Measurements from ENCODE around the gene IL1RAPL2. TPM values are rescaled to one million over a fixed set of nuclear protein-coding genes. Genes with fewer than 3 reads are reported as not detected.
"Not testable (repeated sequence)": the region's sequence is repeated elsewhere in the genome, so short reads cannot be mapped to it uniquely, and the experiment has no call there.

IL1RAPL2 gene
- total RNA-seq, 1 donor from 2014 or later, result not detected

GRCh38 chrX:105017641-105018040 lies 451.6 kb downstream of the IL1RAPL2 start:
- intact Hi-C loops (cut with micrococcal nuclease), result no loop called here
- Mint-ChIP-seq H3K9me3 (no peaks in the 10 kb centered on the region), H3K4me3 (no peak overlapping the region), H3K4me1 (no peaks in the 10 kb centered on the region), H3K27ac (no peak overlapping the region), H3K36me3 (ENCODE audit: low read depth) (no peaks in the 10 kb centered on the region), H3K27me3 (no peaks in the 10 kb centered on the region)
- DNase-seq (no peak), ATAC-seq (ENCODE audit: low read depth) (no peak)
- POLR2A ChIA-PET, result no interaction called here
- no peak for TF ChIP-seq CTCF (IDR thresholded peaks at IDR 0.05)
- CTCF ChIA-PET, result no interaction called here

GRCh38 chrX:105018865-105019264 lies 452.9 kb downstream of the IL1RAPL2 start:
- CTCF ChIA-PET, result no interaction called here
- Mint-ChIP-seq H3K27me3 (no peaks in the 10 kb centered on the region), H3K36me3 (ENCODE audit: low read depth) (no peaks in the 10 kb centered on the region), H3K27ac (no peak overlapping the region), H3K9me3 (no peaks in the 10 kb centered on the region), H3K4me1 (no peaks in the 10 kb centered on the region), H3K4me3 (no peak overlapping the region)
- POLR2A ChIA-PET, result no interaction called here
- ATAC-seq (ENCODE audit: low read depth) (no peak), DNase-seq (no peak)
- intact Hi-C loops (cut with micrococcal nuclease), result no loop called here
- TF ChIP-seq CTCF (IDR thresholded peaks at IDR 0.05), result no peak

GRCh38 chrX:105028962-105029361 lies 463.0 kb downstream of the IL1RAPL2 start:
- H3K27ac Mint-ChIP-seq; H3K4me1 Mint-ChIP-seq; intact Hi-C loops (cut with micrococcal nuclease); POLR2A ChIA-PET; H3K27me3 Mint-ChIP-seq; H3K36me3 Mint-ChIP-seq (ENCODE audit: low read depth); ATAC-seq (ENCODE audit: low read depth); DNase-seq; H3K4me3 Mint-ChIP-seq; CTCF ChIA-PET; H3K9me3 Mint-ChIP-seq: not testable (repeated sequence)

GRCh38 chrX:105038672-105039328 lies 472.8 kb downstream of the IL1RAPL2 start:
- Mint-ChIP-seq H3K4me1 (no peaks in the 10 kb centered on the region), H3K27ac (no peak overlapping the region), H3K9me3 (no peaks in the 10 kb centered on the region), H3K36me3 (ENCODE audit: low read depth) (no peaks in the 10 kb centered on the region), H3K27me3 (no peaks in the 10 kb centered on the region), H3K4me3 (no peak overlapping the region)
- ATAC-seq (ENCODE audit: low read depth) (no peak), DNase-seq (no peak)
- no peak for TF ChIP-seq CTCF (IDR thresholded peaks at IDR 0.05)
- POLR2A ChIA-PET, result no interaction called here
- intact Hi-C loops (cut with micrococcal nuclease), result no loop called here
- CTCF ChIA-PET, result no interaction called here

DNA sequence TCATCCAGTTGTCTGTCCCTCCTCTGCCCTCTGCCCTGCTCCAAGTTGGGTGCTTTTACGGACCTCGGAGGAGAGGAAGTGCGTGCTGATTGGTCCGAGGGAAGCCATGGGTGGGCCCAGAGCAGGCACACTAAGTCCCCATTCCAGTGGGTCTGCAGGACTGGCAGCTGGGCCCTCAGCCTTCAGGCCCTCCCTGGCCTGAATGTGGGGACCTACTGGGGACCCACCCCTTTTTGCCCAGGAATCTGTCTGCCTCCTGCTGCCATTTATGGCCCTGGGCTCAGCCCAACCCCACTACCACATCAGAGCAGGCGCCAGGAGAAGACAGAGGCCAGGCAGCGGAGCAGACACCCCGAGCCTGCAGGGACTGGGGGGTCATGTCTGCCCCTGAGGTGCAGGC lies 484.9 kb downstream of the IL1RAPL2 start:
- no peak overlapping the region for H3K27ac Mint-ChIP-seq
- H3K4me1 Mint-ChIP-seq, result no peaks in the 10 kb centered on the region

More for the DNA sequence above, 484.9 kb downstream of the IL1RAPL2 start:
- TF ChIP-seq CTCF (IDR thresholded peaks at IDR 0.05), result no peak
- no peak overlapping the region for H3K4me3 Mint-ChIP-seq
- H3K36me3 Mint-ChIP-seq (ENCODE audit: low read depth), result no peaks in the 10 kb centered on the region
- intact Hi-C loops (cut with micrococcal nuclease), result no loop called here
- CTCF ChIA-PET, result no interaction called here
- POLR2A ChIA-PET, result no interaction called here
- H3K9me3 Mint-ChIP-seq, result no peaks in the 10 kb centered on the region
- ATAC-seq (ENCODE audit: low read depth) (no peak), DNase-seq (no peak)
- H3K27me3 Mint-ChIP-seq, result no peaks in the 10 kb centered on the region

All from activated B cell treated with CpG ODN at 0.5 μM for 24 hours (primary cell).